ENCODE data around the gene MRPS26. TPM values are rescaled to one million over a fixed set of nuclear protein-coding genes. Genes with fewer than 3 reads are reported as not detected.

MRPS26 gene
- total and polyA plus RNA-seq, 2 of the 13 experiments (the other 11 are each of a cell fraction or from before 2014, with no cell fraction given) = 89.8 to 187 TPM

- TF ChIP-seq ZNF614 (CRISPR knock-in tag; IDR thresholded peaks at IDR 0.05; ENCODE audit: borderline replicate concordance) = peak; percentile 33; the same call in 1 of the 2 replicates
- no peak for TF ChIP-seq GATAD1 (CRISPR knock-in tag; IDR thresholded peaks at IDR 0.05)
- no peak for TF ChIP-seq GABPA (IDR thresholded peaks at IDR 0.05; ENCODE audit: low read depth, low read length)
- TF ChIP-seq GABPA (CRISPR knock-in tag; IDR thresholded peaks at IDR 0.05; ENCODE audit: low read depth) = no peak
- TF ChIP-seq AHDC1 (CRISPR knock-in tag; IDR thresholded peaks at IDR 0.05; ENCODE audit: borderline replicate concordance) = no peak
- TF ChIP-seq, protein P1, sequence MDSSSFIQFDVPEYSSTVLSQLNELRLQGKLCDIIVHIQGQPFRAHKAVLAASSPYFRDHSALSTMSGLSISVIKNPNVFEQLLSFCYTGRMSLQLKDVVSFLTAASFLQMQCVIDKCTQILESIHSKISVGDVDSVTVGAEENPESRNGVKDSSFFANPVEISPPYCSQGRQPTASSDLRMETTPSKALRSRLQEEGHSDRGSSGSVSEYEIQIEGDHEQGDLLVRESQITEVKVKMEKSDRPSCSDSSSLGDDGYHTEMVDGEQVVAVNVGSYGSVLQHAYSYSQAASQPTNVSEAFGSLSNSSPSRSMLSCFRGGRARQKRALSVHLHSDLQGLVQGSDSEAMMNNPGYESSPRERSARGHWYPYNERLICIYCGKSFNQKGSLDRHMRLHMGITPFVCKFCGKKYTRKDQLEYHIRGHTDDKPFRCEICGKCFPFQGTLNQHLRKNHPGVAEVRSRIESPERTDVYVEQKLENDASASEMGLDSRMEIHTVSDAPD (CRISPR knock-in tag; IDR thresholded peaks at IDR 0.05) = no peak
- TF ChIP-seq ZNF33B (CRISPR knock-in tag; IDR thresholded peaks at IDR 0.05) = no peak
- TF ChIP-seq ZNF431 (CRISPR knock-in tag; IDR thresholded peaks at IDR 0.05; ENCODE audit: borderline replicate concordance, low read depth) = no peak
- TF ChIP-seq SRY (CRISPR knock-in tag; IDR thresholded peaks at IDR 0.05) = no peak
- TF ChIP-seq FOXC1 (CRISPR knock-in tag; IDR thresholded peaks at IDR 0.05; ENCODE audit: borderline replicate concordance) = no peak
- no peak for TF ChIP-seq ZNF335 (CRISPR knock-in tag; IDR thresholded peaks at IDR 0.05)
- TF ChIP-seq, protein P2, sequence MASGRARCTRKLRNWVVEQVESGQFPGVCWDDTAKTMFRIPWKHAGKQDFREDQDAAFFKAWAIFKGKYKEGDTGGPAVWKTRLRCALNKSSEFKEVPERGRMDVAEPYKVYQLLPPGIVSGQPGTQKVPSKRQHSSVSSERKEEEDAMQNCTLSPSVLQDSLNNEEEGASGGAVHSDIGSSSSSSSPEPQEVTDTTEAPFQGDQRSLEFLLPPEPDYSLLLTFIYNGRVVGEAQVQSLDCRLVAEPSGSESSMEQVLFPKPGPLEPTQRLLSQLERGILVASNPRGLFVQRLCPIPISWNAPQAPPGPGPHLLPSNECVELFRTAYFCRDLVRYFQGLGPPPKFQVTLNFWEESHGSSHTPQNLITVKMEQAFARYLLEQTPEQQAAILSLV (CRISPR knock-in tag; IDR thresholded peaks at IDR 0.05; ENCODE audit: borderline replicate concordance) = no peak
- no peak for TF ChIP-seq CREBL2 (CRISPR knock-in tag; IDR thresholded peaks at IDR 0.05; ENCODE audit: borderline replicate concordance)
- no peak for TF ChIP-seq SP2 (CRISPR knock-in tag; IDR thresholded peaks at IDR 0.05)
- no peak for TF ChIP-seq NBN (conservative IDR thresholded peaks at IDR 0.05)
- TF ChIP-seq PITX1 (CRISPR knock-in tag; IDR thresholded peaks at IDR 0.05) = 0 out of 2 replicates have a peak, but pooled peaks have one; percentile 29
- TF ChIP-seq KDM6A (CRISPR knock-in tag; IDR thresholded peaks at IDR 0.05; ENCODE audit: low read depth) = no peak
- TF ChIP-seq ZNF296 (CRISPR knock-in tag; conservative IDR thresholded peaks at IDR 0.05) = no peak
- TF ChIP-seq, protein P3, sequence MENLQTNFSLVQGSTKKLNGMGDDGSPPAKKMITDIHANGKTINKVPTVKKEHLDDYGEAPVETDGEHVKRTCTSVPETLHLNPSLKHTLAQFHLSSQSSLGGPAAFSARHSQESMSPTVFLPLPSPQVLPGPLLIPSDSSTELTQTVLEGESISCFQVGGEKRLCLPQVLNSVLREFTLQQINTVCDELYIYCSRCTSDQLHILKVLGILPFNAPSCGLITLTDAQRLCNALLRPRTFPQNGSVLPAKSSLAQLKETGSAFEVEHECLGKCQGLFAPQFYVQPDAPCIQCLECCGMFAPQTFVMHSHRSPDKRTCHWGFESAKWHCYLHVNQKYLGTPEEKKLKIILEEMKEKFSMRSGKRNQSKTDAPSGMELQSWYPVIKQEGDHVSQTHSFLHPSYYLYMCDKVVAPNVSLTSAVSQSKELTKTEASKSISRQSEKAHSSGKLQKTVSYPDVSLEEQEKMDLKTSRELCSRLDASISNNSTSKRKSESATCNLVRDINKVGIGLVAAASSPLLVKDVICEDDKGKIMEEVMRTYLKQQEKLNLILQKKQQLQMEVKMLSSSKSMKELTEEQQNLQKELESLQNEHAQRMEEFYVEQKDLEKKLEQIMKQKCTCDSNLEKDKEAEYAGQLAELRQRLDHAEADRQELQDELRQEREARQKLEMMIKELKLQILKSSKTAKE (CRISPR knock-in tag; IDR thresholded peaks at IDR 0.05; ENCODE audit: borderline replicate concordance) = no peak
- no peak for TF ChIP-seq TRIM24 (CRISPR knock-in tag; IDR thresholded peaks at IDR 0.05)
- no peak for TF ChIP-seq SSRP1 (CRISPR knock-in tag; IDR thresholded peaks at IDR 0.05)
These were observed 25.4 kb downstream of the MRPS26 start (continued) for GRCh38 chr20:3071266-3071609.
